GM12875 (cell line): ENCODE measurements around the gene ATP2C2.

Experiments used
- H3K4me3 ChIP-seq: one replicate; pipeline ENCODE4 v1.5.1; 2011; ENCODE audit warnings: low read depth, low read length, control low read depth
- CTCF ChIP-seq: IDR thresholded peaks from 2 replicates; pipeline ENCODE4 v1.5.1; 2011; ENCODE audit warnings: low read depth, mild to moderate bottlenecking, control low read depth, inconsistent platforms, low read length, moderate library complexity, borderline replicate concordance; ENCODE audit not compliant: insufficient read depth

ATP2C2 gene

GRCh38 chr16:84451781-84452180 lies 83.4 kb downstream of the ATP2C2 start:
- H3K4me3 ChIP-seq: no peak overlapping the region
- TF ChIP-seq CTCF: no peak

- no peak for TF ChIP-seq CTCF
- no peak overlapping the region for H3K4me3 ChIP-seq
Measured at GRCh38 chr16:84453061-84453752, 84.9 kb downstream of the ATP2C2 start.

- no peak for TF ChIP-seq CTCF
- H3K4me3 ChIP-seq: no peak overlapping the region
Measured at GRCh38 chr16:84454611-84455010, 86.3 kb downstream of the ATP2C2 start.

- no peak for TF ChIP-seq CTCF
- H3K4me3 ChIP-seq: no peak overlapping the region
Measured at GRCh38 chr16:84455031-84455430, 86.7 kb downstream of the ATP2C2 start.

- TF ChIP-seq CTCF: no peak
- no peak overlapping the region for H3K4me3 ChIP-seq
Measured at GRCh38 chr16:84458606-84459532, 90.5 kb downstream of the ATP2C2 start.

- no peak for TF ChIP-seq CTCF
- no peak overlapping the region for H3K4me3 ChIP-seq
Measured at GRCh38 chr16:84459533-84459894, 91.2 kb downstream of the ATP2C2 start.

- no peak for TF ChIP-seq CTCF
- no peak overlapping the region for H3K4me3 ChIP-seq
Measured at GRCh38 chr16:84459941-84460405, 91.6 kb downstream of the ATP2C2 start.
